Activated CD4-positive, alpha-beta T cell treated with anti-CD3 and anti-CD28 coated beads for 1 hour (primary cell): Measurements from ENCODE around the gene DOCK8.
"Not testable (repeated sequence)": the region's sequence is repeated elsewhere in the genome, so short reads cannot be mapped to it uniquely, and the experiment has no call there.

ENCODE experiments used
- DNase-seq: peaks from one replicate; pipeline ENCODE4 v3.0.0-alpha.2; 2020

Gene DOCK8

GRCh38 chr9:214648-215493, at the start of gene DOCK8:
Gene DOCK8, plus strand, starts transcription at chr9:214865. Its CDS starts 112 bp downstream, at chr9:214977.
- DNase-seq = peak; percentile 33

GRCh38 chr9:169757-170156, 44.9 kb upstream of the DOCK8 start:
- not testable (repeated sequence) for DNase-seq

- not testable (repeated sequence) for DNase-seq
These were observed 36.4 kb upstream of the DOCK8 start for GRCh38 chr9:178140-178825.

- peak; percentile 72 for DNase-seq
These were observed 35.7 kb upstream of the DOCK8 start, which contains the start of gene ZNG1A for GRCh38 chr9:178970-179383. Gene ZNG1A, minus strand, starts transcription at chr9:179056. Its CDS starts 87 bp downstream, at chr9:178969.

- DNase-seq = not testable (repeated sequence)
These were observed 15.1 kb upstream of the DOCK8 start for GRCh38 chr9:199601-200000.

GRCh38 chr9:206481-206880, 8.2 kb upstream of the DOCK8 start:
- DNase-seq = no peak

- DNase-seq = no peak
These were observed 5.4 kb upstream of the DOCK8 start for GRCh38 chr9:209143-209758.

- no peak for DNase-seq
These were observed 3.6 kb upstream of the DOCK8 start for GRCh38 chr9:211036-211435.

GRCh38 chr9:211557-211956, 3.1 kb upstream of the DOCK8 start:
- DNase-seq = no peak

- no peak for DNase-seq
These were observed 2.4 kb upstream of the DOCK8 start for GRCh38 chr9:212297-212696.

- DNase-seq = not testable (repeated sequence)
These were observed 764 bp upstream of the DOCK8 start for GRCh38 chr9:213901-214300.

GRCh38 chr9:214351-214647, 366 bp upstream of the DOCK8 start:
- no peak for DNase-seq

- DNase-seq = no peak
These were observed 1.0 kb downstream of the DOCK8 start for GRCh38 chr9:215631-216155.

- no peak for DNase-seq
These were observed 2.2 kb downstream of the DOCK8 start for GRCh38 chr9:216866-217265.

GRCh38 chr9:217950-218349, 3.3 kb downstream of the DOCK8 start:
- no peak for DNase-seq

- DNase-seq = not testable (repeated sequence)
These were observed 4.4 kb downstream of the DOCK8 start for GRCh38 chr9:219036-219435.

- DNase-seq = no peak
These were observed 5.2 kb downstream of the DOCK8 start for GRCh38 chr9:219670-220365.

- no peak for DNase-seq
These were observed 7.5 kb downstream of the DOCK8 start for GRCh38 chr9:221989-222776.

GRCh38 chr9:223152-223551, 8.5 kb downstream of the DOCK8 start:
- no peak for DNase-seq

GRCh38 chr9:224026-224425, 9.4 kb downstream of the DOCK8 start:
- DNase-seq = no peak

GRCh38 chr9:224582-225520, 10.2 kb downstream of the DOCK8 start:
- DNase-seq = no peak
